ENCODE data around the gene RBM46.
"Not testable (repeated sequence)": the region's sequence is repeated elsewhere in the genome, so short reads cannot be mapped to it uniquely, and the experiment has no call there.

Gene RBM46

GRCh38 chr4:154836030-154836429, 55.0 kb downstream of the RBM46 start:
- DNase-seq (ENCODE audit: low read depth in 2 of 3, low spot score in 2 of 3): no peak

GRCh38 chr4:154836513-154836912, 55.4 kb downstream of the RBM46 start:
- no peak for DNase-seq (ENCODE audit: low read depth in 2 of 3, low spot score in 2 of 3)

GRCh38 chr4:154838155-154838554, 57.1 kb downstream of the RBM46 start:
- no peak for DNase-seq (ENCODE audit: low read depth in 2 of 3, low spot score in 2 of 3)

- DNase-seq (ENCODE audit: low read depth in 2 of 3, low spot score in 2 of 3): no peak
Measured at GRCh38 chr4:154838694-154839093, 57.6 kb downstream of the RBM46 start.

- DNase-seq (ENCODE audit: low read depth in 2 of 3, low spot score in 2 of 3): no peak
Measured at GRCh38 chr4:154854362-154854761, 73.3 kb downstream of the RBM46 start.

- no peak for DNase-seq (ENCODE audit: low read depth in 2 of 3, low spot score in 2 of 3)
Measured at GRCh38 chr4:154858166-154858565, 77.1 kb downstream of the RBM46 start.

- no peak for DNase-seq (ENCODE audit: low read depth in 2 of 3, low spot score in 2 of 3)
Measured at GRCh38 chr4:154868414-154869194, 87.5 kb downstream of the RBM46 start.

- no peak for DNase-seq (ENCODE audit: low read depth in 2 of 3, low spot score in 2 of 3)
Measured at GRCh38 chr4:154869301-154869700, 88.2 kb downstream of the RBM46 start.

GRCh38 chr4:154872198-154872597, 91.1 kb downstream of the RBM46 start:
- DNase-seq (ENCODE audit: low read depth in 2 of 3, low spot score in 2 of 3): no peak

GRCh38 chr4:154874049-154874448, 93.0 kb downstream of the RBM46 start:
- DNase-seq (ENCODE audit: low read depth in 2 of 3, low spot score in 2 of 3): not testable (repeated sequence)

- DNase-seq (ENCODE audit: low read depth in 2 of 3, low spot score in 2 of 3): no peak
Measured at GRCh38 chr4:154877110-154877760, 96.2 kb downstream of the RBM46 start.
